Bronchial epithelial cell (primary cell): ENCODE data around the gene PARVB. TPM values are rescaled to one million over a fixed set of nuclear protein-coding genes. Genes with fewer than 3 reads are reported as not detected.

ENCODE experiments used
- DNase-seq: peaks from one replicate; pipeline ENCODE4 v3.0.0-alpha.2; 2010; ENCODE audit warnings: low read depth
- FAIRE-seq: peaks from 2 replicates; lab custom pipeline; 2011; peaks lifted over from hg19 to GRCh38; lab: Jason Lieb, UNC
- H3K27me3 ChIP-seq: 2 replicates; pipeline ENCODE4 v1.5.1; 2011; ENCODE audit warnings: low read length; ENCODE audit not compliant: control insufficient read depth, insufficient read depth
- H3K36me3 ChIP-seq: 2 replicates; pipeline ENCODE4 v1.5.1; 2011; ENCODE audit warnings: low read length; ENCODE audit not compliant: control insufficient read depth, insufficient read depth
- H3K4me3 ChIP-seq: 2 replicates; pipeline ENCODE4 v1.5.1; 2011; ENCODE audit warnings: mild to moderate bottlenecking, low read depth, low read length, control low read depth
- CTCF ChIP-seq: IDR thresholded peaks from 2 replicates; pipeline ENCODE4 v1.5.1; 2011; ENCODE audit warnings: mild to moderate bottlenecking, moderate library complexity, low read length, control low read depth, inconsistent platforms; ENCODE audit not compliant: insufficient read depth, severe bottlenecking
- total RNA-seq: library from RNA; depleted of rRNA; stranded (reverse); fragments of >200 nt; gene quantifications from 2 replicates; pipeline ENCODE4 v1.2.1, GENCODE V29; 2014

Gene PARVB
- total RNA-seq, 1 donor from 2014 or later, result 3.4 TPM

GRCh38 chr22:44128958-44129618 is 105.0 kb downstream of the PARVB start:
- Histone ChIP-seq H3K4me3 (no peak overlapping the region), H3K36me3 (no peaks in the 10 kb centered on the region), H3K27me3 (no peaks in the 10 kb centered on the region)
- no peak for DNase-seq
- TF ChIP-seq CTCF, result no peak
- no peak for FAIRE-seq

- no peak for TF ChIP-seq CTCF
- Histone ChIP-seq H3K27me3 (no peaks in the 10 kb centered on the region), H3K36me3 (no peaks in the 10 kb centered on the region), H3K4me3 (no peak overlapping the region)
- no peak for FAIRE-seq
- peak; percentile 7 for DNase-seq
These were observed 105.5 kb downstream of the PARVB start for GRCh38 chr22:44129619-44129976.

GRCh38 chr22:44130076-44130711 is 106.1 kb downstream of the PARVB start:
- Histone ChIP-seq H3K36me3 (no peaks in the 10 kb centered on the region), H3K27me3 (no peaks in the 10 kb centered on the region), H3K4me3 (no peak overlapping the region)
- FAIRE-seq (no peak), DNase-seq (peak; percentile 8)
- no peak for TF ChIP-seq CTCF

- no peak for TF ChIP-seq CTCF
- no peak overlapping the region for H3K4me3 ChIP-seq
- peaks cover 1% of the 10 kb centered on the region for H3K36me3 ChIP-seq
- DNase-seq (no peak), FAIRE-seq (no peak)
- no peaks in the 10 kb centered on the region for H3K27me3 ChIP-seq
These were observed 107.3 kb downstream of the PARVB start for GRCh38 chr22:44131412-44131811.

GRCh38 chr22:44131989-44132685 is 108.0 kb downstream of the PARVB start:
- DNase-seq (no peak), FAIRE-seq (peak; percentile 77)
- Histone ChIP-seq H3K27me3 (no peaks in the 10 kb centered on the region), H3K4me3 (no peak overlapping the region), H3K36me3 (peaks cover 2% of the 10 kb centered on the region)
- TF ChIP-seq CTCF, result no peak
